C4-2B (cell line): ENCODE measurements around the gene CACNA1S.

Experiments used
- H3K27ac ChIP-seq: fragments of 450-650 bp; 2 replicates; pipeline ENCODE4 v1.5.1; 2017
- ZFX ChIP-seq: fragments of 450-650 bp; IDR thresholded peaks from 2 replicates; pipeline ENCODE4 v1.6.1; 2017
- TF ChIP-seq, protein P1 (sequence below): fragments of 450-650 bp; conservative IDR thresholded peaks from 2 replicates; pipeline ENCODE4 v1.5.1; 2017; ENCODE audit warnings: mild to moderate bottlenecking

CACNA1S gene

GRCh38 chr1:201144701-201145100 lies 32.5 kb upstream of the CACNA1S start:
- no peak overlapping the region for H3K27ac ChIP-seq
- TF ChIP-seq, protein P1, sequence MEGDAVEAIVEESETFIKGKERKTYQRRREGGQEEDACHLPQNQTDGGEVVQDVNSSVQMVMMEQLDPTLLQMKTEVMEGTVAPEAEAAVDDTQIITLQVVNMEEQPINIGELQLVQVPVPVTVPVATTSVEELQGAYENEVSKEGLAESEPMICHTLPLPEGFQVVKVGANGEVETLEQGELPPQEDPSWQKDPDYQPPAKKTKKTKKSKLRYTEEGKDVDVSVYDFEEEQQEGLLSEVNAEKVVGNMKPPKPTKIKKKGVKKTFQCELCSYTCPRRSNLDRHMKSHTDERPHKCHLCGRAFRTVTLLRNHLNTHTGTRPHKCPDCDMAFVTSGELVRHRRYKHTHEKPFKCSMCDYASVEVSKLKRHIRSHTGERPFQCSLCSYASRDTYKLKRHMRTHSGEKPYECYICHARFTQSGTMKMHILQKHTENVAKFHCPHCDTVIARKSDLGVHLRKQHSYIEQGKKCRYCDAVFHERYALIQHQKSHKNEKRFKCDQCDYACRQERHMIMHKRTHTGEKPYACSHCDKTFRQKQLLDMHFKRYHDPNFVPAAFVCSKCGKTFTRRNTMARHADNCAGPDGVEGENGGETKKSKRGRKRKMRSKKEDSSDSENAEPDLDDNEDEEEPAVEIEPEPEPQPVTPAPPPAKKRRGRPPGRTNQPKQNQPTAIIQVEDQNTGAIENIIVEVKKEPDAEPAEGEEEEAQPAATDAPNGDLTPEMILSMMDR = no peak
- TF ChIP-seq ZFX = no peak

- TF ChIP-seq, protein P1 = no peak
- no peak for TF ChIP-seq ZFX
- no peak overlapping the region for H3K27ac ChIP-seq
Observed at GRCh38 chr1:201143726-201144635, 31.8 kb upstream of the CACNA1S start.

DNA sequence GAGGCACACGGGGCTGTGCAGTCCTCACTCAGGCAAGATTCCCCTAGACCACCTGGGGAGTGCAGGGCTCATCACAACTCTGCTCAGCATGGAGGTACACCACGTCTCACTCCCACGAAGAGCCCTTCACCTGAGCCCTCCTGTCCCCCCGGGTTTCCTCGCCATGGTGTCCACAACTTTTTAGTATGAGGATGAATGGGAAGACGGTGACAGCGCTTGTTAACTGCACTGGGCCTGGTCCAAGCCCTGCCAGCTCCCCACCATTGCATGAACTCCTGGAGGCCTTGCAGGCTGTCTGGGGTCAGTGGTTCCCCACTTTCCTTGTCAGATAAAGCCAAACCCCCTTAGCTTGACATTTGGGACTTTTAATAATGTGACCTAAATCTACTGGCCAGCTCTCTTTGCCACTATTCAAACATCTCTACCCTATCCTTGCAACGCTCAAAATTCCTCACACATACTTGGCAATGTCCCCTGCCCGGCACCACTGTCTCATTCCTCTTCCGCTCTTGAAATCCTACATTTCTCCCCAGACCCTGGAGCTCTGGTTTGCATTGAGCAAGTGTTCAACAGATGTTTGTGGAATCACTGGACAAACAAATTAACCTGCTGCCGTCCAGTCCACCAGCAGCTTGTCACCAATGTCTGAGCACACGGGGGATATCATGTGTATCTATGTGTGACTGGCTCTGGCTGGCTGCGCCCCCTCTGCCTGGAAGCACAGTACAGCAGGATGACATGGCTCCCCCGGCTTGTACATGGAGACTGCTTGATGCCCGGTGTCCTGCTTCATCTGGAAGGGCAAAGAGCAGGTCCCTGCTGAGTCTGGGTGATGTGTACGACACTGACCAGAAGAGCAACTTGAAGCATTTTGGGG lies 30.9 kb upstream of the CACNA1S start:
- TF ChIP-seq, protein P1 = no peak
- no peak for TF ChIP-seq ZFX

GRCh38 chr1:201142011-201142848 lies 30.0 kb upstream of the CACNA1S start:
- H3K27ac ChIP-seq = no peak overlapping the region
- TF ChIP-seq ZFX = no peak
- TF ChIP-seq, protein P1 = no peak

More for the DNA sequence above, 30.9 kb upstream of the CACNA1S start:
- H3K27ac ChIP-seq = no peak overlapping the region

DNA sequence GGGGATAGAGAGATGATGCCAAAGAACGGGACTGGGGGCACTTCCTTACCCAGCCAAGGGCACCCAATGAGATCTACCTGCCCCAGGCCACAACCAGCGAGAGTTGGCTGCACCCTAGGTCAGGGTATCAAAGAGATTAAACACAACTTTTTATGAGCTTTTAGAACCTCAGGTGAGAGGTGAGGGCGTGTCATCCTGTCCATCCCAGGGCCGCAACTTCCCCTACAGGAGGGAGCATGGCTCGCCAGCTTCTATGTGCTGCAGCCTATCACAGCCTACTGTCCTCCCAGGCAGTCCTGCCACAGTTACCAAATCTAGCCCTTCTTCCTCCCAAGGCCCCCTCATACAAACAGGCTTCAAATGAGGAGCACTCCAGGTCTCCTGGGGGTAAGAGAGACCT lies 29.2 kb upstream of the CACNA1S start:
- TF ChIP-seq ZFX = no peak
- TF ChIP-seq, protein P1 = no peak
- no peak overlapping the region for H3K27ac ChIP-seq

- no peak for TF ChIP-seq ZFX
- TF ChIP-seq, protein P1 = no peak
- H3K27ac ChIP-seq = no peak overlapping the region
Observed at GRCh38 chr1:201140941-201141260, 28.7 kb upstream of the CACNA1S start.
